Adrenal gland (tissue), 12 donors: ENCODE results near the gene CFAP69. TPM values are rescaled to one million over a fixed set of nuclear protein-coding genes. Genes with fewer than 3 reads are reported as not detected.

Experiments
- DNase-seq, 7 donors: peaks; one replicate each; pipeline ENCODE4 v3.0.0-alpha.2; 2019 to 2020
- H3K27ac ChIP-seq, 5 donors: fragments of 200-600 bp; sonication (generic) in 4 of 5; 1 replicate in 3 of 5; 2 replicates in 2 of 5; pipeline versions ENCODE4 v1.5.1 to v1.8.0; 2016 to 2020; ENCODE audit warnings: mild to moderate bottlenecking in 1 of 5
- H3K27me3 ChIP-seq: fragments of 200-600 bp; 2 replicates; pipeline ENCODE4 v1.8.0; 2021
- H3K36me3 ChIP-seq, 2 donors: fragments of 200-600 bp; replicated peaks in 1 of 2; 1 replicate in 1 of 2; 2 replicates in 1 of 2; pipeline versions ENCODE4 v1.5.1 to v1.8.0; 2018 to 2022
- H3K4me1 ChIP-seq, 2 donors: fragments of 200-600 bp; replicated peaks in 1 of 2; 1 replicate in 1 of 2; 2 replicates in 1 of 2; pipeline versions ENCODE4 v1.5.1 to v1.8.0; 2018 to 2021
- H3K4me3 ChIP-seq, 4 donors: fragments of 200-600 bp; sonication (generic) in 3 of 4; one replicate each; pipeline ENCODE4 v1.5.1; 2016 to 2018
- H3K9me3 ChIP-seq, 3 donors: fragments of 200-600 bp; sonication (generic) in 1 of 3; replicated peaks in 1 of 3; 1 replicate in 2 of 3; 2 replicates in 1 of 3; pipeline versions ENCODE4 v1.5.1 to v1.8.0; 2016 to 2021
- CTCF ChIP-seq, 6 experiments: fragments of 450-650 bp in 4 of 6; fragments of 200-600 bp in 2 of 6; sonication (generic) in 1 of 6; IDR thresholded peaks; 1 replicate in 5 of 6; 2 replicates in 1 of 6; pipeline versions ENCODE4 v1.5.1 to v1.8.0; 2016 to 2021; ENCODE audit warnings: antibody characterized with exemption in 6 of 6, mild to moderate bottlenecking in 2 of 6, moderate library complexity in 1 of 6
- POLR2A ChIP-seq, 2 donors: fragments of 450-650 bp; IDR thresholded peaks; one replicate each; pipeline ENCODE4 v1.6.1; 2017; ENCODE audit warnings: antibody characterized with exemption in 2 of 2, mild to moderate bottlenecking in 2 of 2, moderate library complexity in 1 of 2
- WGBS, 4 donors: extraction: QIAGEN DNeasy Blood & Tissue Kit in 2 of 4; methylation state at CpG; one replicate each; pipeline versions ENCODE4 v1.1.5 to v1.1.7; 2013 to 2017; 5-methylcytosine and 5-hydroxymethylcytosine counted together
- intact Hi-C, 2 donors: fragments of 100-400 bp; cut with DNase I; formaldehyde crosslinking; loops; one replicate each; pipeline versions ENCODE4 v1.14.1 to v1.15.0; 2022 to 2023
- polyA plus RNA-seq, 3 donors: library from polyadenylated mRNA; stranded (reverse); fragments of 200-250 nt in 2 of 3; fragments of 350-450 nt in 1 of 3; fragmentation: Illumina TruSeq in 1 of 3; extraction: RNeasy Lipid Tissue Mini Kit (QIAGEN cat#74804) in 1 of 3; gene quantifications; one replicate each; pipeline ENCODE4 v1.2.3, GENCODE V29; 2013 to 2014
- total RNA-seq, 9 donors: library from RNA; depleted of rRNA in 4 of 9; stranded (reverse); fragments of >200 nt in 4 of 9; fragments of 120-200 nt in 1 of 9; fragmentation: NEBNext Ultra II Directional in 1 of 9; extraction: Animal tissue kit (Norgen Biotek cat#: 25700) in 1 of 9; gene quantifications; one replicate each; pipeline versions ENCODE4 v1.1.0 to v1.2.4, GENCODE V29; 2013 to 2023
- donor health status: healthy with polysubstance abuse.
- donor health status: Bipolar disorder and iron deficiency.
- donor health status: DM: yes; HTN: yes; CAD: no.
- donor health status: DM: no; HTN: no; CAD: no.
- donor health status: DM: no; HTN: no; CAD: no.
- donor health status: DM: yes; HTN: yes; CAD: no.

CFAP69 gene
- total and polyA plus RNA-seq, 12 donors = 0.42 to 10.2 (median 4.4) TPM

- H3K9me3 ChIP-seq = no peaks in the 10 kb centered on the region
- no peaks in the 10 kb centered on the region for H3K27me3 ChIP-seq
- WGBS, 4 donors = 65 to 90% (median 74%) methylated on average over 5 of the region's 5 CpGs
- H3K4me3 ChIP-seq = no peak overlapping the region
- no peak overlapping the region for H3K27ac ChIP-seq
- intact Hi-C loops = no loop called here
- no peak for DNase-seq
- TF ChIP-seq POLR2A (IDR thresholded peaks at IDR 0.05) = no peak
- TF ChIP-seq CTCF (IDR thresholded peaks at IDR 0.05) = no peak
- no peaks in the 10 kb centered on the region for H3K4me1 ChIP-seq
- H3K36me3 ChIP-seq = no peaks in the 10 kb centered on the region
These were observed 17.7 kb upstream of the CFAP69 start for GRCh38 chr7:90227259-90227658.

GRCh38 chr7:90229682-90230081 is 15.3 kb upstream of the CFAP69 start:
- Histone ChIP-seq H3K4me3 (no peak overlapping the region), H3K27me3 (no peaks in the 10 kb centered on the region), H3K36me3 (no peaks in the 10 kb centered on the region), H3K9me3 (no peaks in the 10 kb centered on the region), H3K27ac (no peak overlapping the region), H3K4me1 (no peaks in the 10 kb centered on the region)
- no peak for DNase-seq
- intact Hi-C loops = no loop called here
- 83 to 93% (median 90%) methylated on average over 2 of the region's 2 CpGs for WGBS, 4 donors
- TF ChIP-seq CTCF (IDR thresholded peaks at IDR 0.05) (no peak), POLR2A (IDR thresholded peaks at IDR 0.05) (no peak)

- Histone ChIP-seq H3K4me1 (no peaks in the 10 kb centered on the region), H3K9me3 (no peaks in the 10 kb centered on the region), H3K4me3 (no peak overlapping the region), H3K27me3 (no peaks in the 10 kb centered on the region), H3K36me3 (no peaks in the 10 kb centered on the region), H3K27ac (no peak overlapping the region)
- DNase-seq = no peak
- intact Hi-C loops = no loop called here
- WGBS, 4 donors = 84 to 93% (median 90%) methylated on average over 2 of the region's 2 CpGs
- no peak for TF ChIP-seq POLR2A (IDR thresholded peaks at IDR 0.05)
- TF ChIP-seq CTCF (IDR thresholded peaks at IDR 0.05) = no peak
These were observed 14.1 kb upstream of the CFAP69 start for GRCh38 chr7:90230834-90231233.

GRCh38 chr7:90231304-90231703 is 13.7 kb upstream of the CFAP69 start:
- H3K36me3 ChIP-seq = no peaks in the 10 kb centered on the region
- intact Hi-C loops = no loop called here
- 80 to 89% (median 86%) methylated on average over 3 of the region's 3 CpGs for WGBS, 4 donors

More at GRCh38 chr7:90231304-90231703, 13.7 kb upstream of the CFAP69 start:
- Histone ChIP-seq H3K27me3 (no peaks in the 10 kb centered on the region), H3K27ac (no peak overlapping the region), H3K4me3 (no peak overlapping the region), H3K4me1 (no peaks in the 10 kb centered on the region), H3K9me3 (no peaks in the 10 kb centered on the region)
- no peak for DNase-seq
- TF ChIP-seq POLR2A (IDR thresholded peaks at IDR 0.05) = no peak
- no peak for TF ChIP-seq CTCF (IDR thresholded peaks at IDR 0.05)
